ENCODE data around the gene LEKR1. TPM values are rescaled to one million over a fixed set of nuclear protein-coding genes. Genes with fewer than 3 reads are reported as not detected.

LEKR1 gene
- total and polyA plus RNA-seq, 2 donors (not counting 3 experiments of a cell fraction or from before 2014, with no cell fraction given) = 0.07 to 0.64 TPM

GRCh38 chr3:157058392-157059071, 232.4 kb downstream of the LEKR1 start:
- H3K9ac ChIP-seq (replicated peaks; ENCODE audit: extremely low read depth, insufficient read depth, low read length) = no peak overlapping the region
- H3K27me3 ChIP-seq (ENCODE audit: control insufficient read depth in 2 of 2, insufficient read depth in 2 of 2, low read length in 2 of 2) = peaks cover 0 to 7% of the 10 kb centered on the region in 2 experiments
- H3K4me2 ChIP-seq (ENCODE audit: insufficient read depth, low read length) = no peak overlapping the region
- no peaks in the 10 kb centered on the region for H3K9me3 ChIP-seq (replicated peaks; ENCODE audit: control insufficient read depth, insufficient read depth, low read length)
- DNase-seq (ENCODE audit: low read depth, low spot score) (no peak), FAIRE-seq (no peak)
- H3K36me3 ChIP-seq (ENCODE audit: control insufficient read depth in 2 of 2, extremely low read depth in 1 of 2, insufficient read depth in 2 of 2, low read length in 2 of 2) = no peaks in the 10 kb centered on the region
- no TSS peak for BruUV-seq (replicated peaks)
- intact Hi-C loops (cut with micrococcal nuclease) = no loop called here
- dilution Hi-C loops (cut with MboI; ENCODE audit: extremely low pct_ligation_motif_present, low sequenced_read_pairs) = no loop called here
- H4K20me1 ChIP-seq (replicated peaks; ENCODE audit: control insufficient read depth, extremely low read depth, insufficient read depth, low read length) = no peaks in the 10 kb centered on the region
- no peak overlapping the region for H3K4me3 ChIP-seq (replicated peaks in 1 of 3; ENCODE audit: insufficient read depth in 1 of 3, low read depth in 1 of 3, low read length in 3 of 3)
- H2AFZ ChIP-seq (ENCODE audit: low read depth, low read length) = no peak overlapping the region
- H3K4me1 ChIP-seq (ENCODE audit: control insufficient read depth, extremely low read depth, insufficient read depth, low read length) = no peaks in the 10 kb centered on the region
- no peaks in the 10 kb centered on the region for H3K9me1 ChIP-seq (replicated peaks; ENCODE audit: control insufficient read depth, extremely low read depth, insufficient read depth, low read length)
- CTCF ChIA-PET = no interaction called here
- no peaks in the 10 kb centered on the region for H3K79me2 ChIP-seq (ENCODE audit: control insufficient read depth, insufficient read depth, low read length)
- H3K27ac ChIP-seq (ENCODE audit: insufficient read depth, low read depth, low read length) = no peak overlapping the region
- POLR2A ChIA-PET = no interaction called here
- TF ChIP-seq MYC (IDR thresholded peaks at IDR 0.05; ENCODE audit: low read depth, low read length) (no peak), CTCF (IDR thresholded peaks at IDR 0.05; ENCODE audit: extremely low read depth in 1 of 2, insufficient read depth in 1 of 2, low read depth in 1 of 2, low read length in 2 of 2) (no peak), FOS (IDR thresholded peaks at IDR 0.05; ENCODE audit: borderline replicate concordance, insufficient read depth, low read length) (no peak), GATA2 (IDR thresholded peaks at IDR 0.05; ENCODE audit: insufficient read depth, insufficient read length, low read depth, low read length) (no peak), JUN (IDR thresholded peaks at IDR 0.05; ENCODE audit: borderline replicate concordance, insufficient read depth, insufficient read length, low read depth) (no peak), POLR2A (IDR thresholded peaks at IDR 0.05; ENCODE audit: low read depth, low read length) (no peak), POLR2AphosphoS5 (IDR thresholded peaks at IDR 0.05; ENCODE audit: insufficient read depth, low read depth, low read length) (no peak), EZH2 (IDR thresholded peaks at IDR 0.05; ENCODE audit: borderline replicate concordance, low read depth, low read length, severe bottlenecking) (no peak), MAX (IDR thresholded peaks at IDR 0.05; ENCODE audit: insufficient read depth, insufficient read length) (no peak)

All from endothelial cell of umbilical vein (primary cell).